Measurements from ENCODE around the gene NELL2. TPM values are rescaled to one million over a fixed set of nuclear protein-coding genes. Genes with fewer than 3 reads are reported as not detected.

The NELL2 gene
- polyA plus RNA-seq, 3 donors: 0.09 to 0.98 (median 0.39) TPM

DNA sequence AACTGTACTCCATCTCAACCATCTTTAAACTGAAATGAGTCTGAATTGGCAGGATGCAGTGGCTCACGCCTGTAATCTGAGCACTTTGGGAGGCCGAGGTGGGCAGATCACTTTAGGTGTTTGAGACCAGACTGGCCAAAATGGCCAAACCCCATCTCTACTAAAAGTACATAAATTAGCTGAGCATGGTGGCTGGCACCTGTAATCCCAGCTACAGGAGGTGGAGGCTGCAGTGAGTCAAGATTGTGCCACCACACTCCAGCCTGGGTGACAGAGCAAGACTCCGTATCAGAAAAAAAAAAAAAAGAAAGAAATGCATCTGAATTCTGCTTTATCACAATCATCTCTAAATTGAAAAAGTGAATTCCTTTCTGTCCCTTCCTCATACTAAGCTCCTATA, 110.3 kb downstream of the NELL2 start:
- H4K20me1 ChIP-seq (ENCODE audit: insufficient read depth, low read length): no peaks in the 10 kb centered on the region
- intact Hi-C loops (cut with micrococcal nuclease): no loop called here
- no peak overlapping the region for H2AFZ ChIP-seq (ENCODE audit: insufficient read depth, low read depth, low read length, poor library complexity, severe bottlenecking)
- H3K27me3 Mint-ChIP-seq (ENCODE audit: low read depth in 3 of 3): no peaks in the 10 kb centered on the region
- no peak overlapping the region for H3K9ac ChIP-seq (ENCODE audit: insufficient read depth, low read length, poor library complexity, severe bottlenecking)
- no peak overlapping the region for H3K4me3 Mint-ChIP-seq
- no peaks in the 10 kb centered on the region for H3K36me3 ChIP-seq (replicated peaks in 1 of 2; ENCODE audit: control insufficient read depth in 1 of 2, insufficient read depth in 2 of 2, low read length in 2 of 2)
- H3K27ac ChIP-seq (ENCODE audit: low read depth in 1 of 2, low read length in 2 of 2): no peak overlapping the region
- H3K27ac Mint-ChIP-seq: no peak overlapping the region
- no peaks in the 10 kb centered on the region for H3K4me1 Mint-ChIP-seq
- no peaks in the 10 kb centered on the region for H3K79me2 ChIP-seq (ENCODE audit: insufficient read depth, low read length)
- no peaks in the 10 kb centered on the region for H3K36me3 Mint-ChIP-seq
- H3K9me3 ChIP-seq (replicated peaks in 1 of 2; ENCODE audit: control insufficient read depth in 1 of 2, insufficient read depth in 1 of 2, low read length in 2 of 2): no peaks in the 10 kb centered on the region
- TF ChIP-seq, protein P1, sequence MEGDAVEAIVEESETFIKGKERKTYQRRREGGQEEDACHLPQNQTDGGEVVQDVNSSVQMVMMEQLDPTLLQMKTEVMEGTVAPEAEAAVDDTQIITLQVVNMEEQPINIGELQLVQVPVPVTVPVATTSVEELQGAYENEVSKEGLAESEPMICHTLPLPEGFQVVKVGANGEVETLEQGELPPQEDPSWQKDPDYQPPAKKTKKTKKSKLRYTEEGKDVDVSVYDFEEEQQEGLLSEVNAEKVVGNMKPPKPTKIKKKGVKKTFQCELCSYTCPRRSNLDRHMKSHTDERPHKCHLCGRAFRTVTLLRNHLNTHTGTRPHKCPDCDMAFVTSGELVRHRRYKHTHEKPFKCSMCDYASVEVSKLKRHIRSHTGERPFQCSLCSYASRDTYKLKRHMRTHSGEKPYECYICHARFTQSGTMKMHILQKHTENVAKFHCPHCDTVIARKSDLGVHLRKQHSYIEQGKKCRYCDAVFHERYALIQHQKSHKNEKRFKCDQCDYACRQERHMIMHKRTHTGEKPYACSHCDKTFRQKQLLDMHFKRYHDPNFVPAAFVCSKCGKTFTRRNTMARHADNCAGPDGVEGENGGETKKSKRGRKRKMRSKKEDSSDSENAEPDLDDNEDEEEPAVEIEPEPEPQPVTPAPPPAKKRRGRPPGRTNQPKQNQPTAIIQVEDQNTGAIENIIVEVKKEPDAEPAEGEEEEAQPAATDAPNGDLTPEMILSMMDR (IDR thresholded peaks at IDR 0.05): no peak
- H3K4me1 ChIP-seq (ENCODE audit: control insufficient read depth in 1 of 2, insufficient read depth in 2 of 2, low read length in 2 of 2): no peaks in the 10 kb centered on the region
- DNase-seq: no peak
- WGBS (ENCODE audit: insufficient coverage): no CpG with 5 or more reads among the region's 3 CpGs
- no peaks in the 10 kb centered on the region for H3K27me3 ChIP-seq (ENCODE audit: control insufficient read depth in 2 of 2, insufficient read depth in 2 of 2, low read length in 2 of 2)
- peaks cover 0 to 2% (median 0%) of the 10 kb centered on the region in 7 donors for H3K9me3 Mint-ChIP-seq
- H3K4me2 ChIP-seq (replicated peaks; ENCODE audit: extremely low read depth, low read length, poor library complexity, severe bottlenecking): no peak overlapping the region
- H3K4me3 ChIP-seq (replicated peaks in 1 of 3; ENCODE audit: low read depth in 2 of 3, low read length in 3 of 3): no peak overlapping the region

DNA sequence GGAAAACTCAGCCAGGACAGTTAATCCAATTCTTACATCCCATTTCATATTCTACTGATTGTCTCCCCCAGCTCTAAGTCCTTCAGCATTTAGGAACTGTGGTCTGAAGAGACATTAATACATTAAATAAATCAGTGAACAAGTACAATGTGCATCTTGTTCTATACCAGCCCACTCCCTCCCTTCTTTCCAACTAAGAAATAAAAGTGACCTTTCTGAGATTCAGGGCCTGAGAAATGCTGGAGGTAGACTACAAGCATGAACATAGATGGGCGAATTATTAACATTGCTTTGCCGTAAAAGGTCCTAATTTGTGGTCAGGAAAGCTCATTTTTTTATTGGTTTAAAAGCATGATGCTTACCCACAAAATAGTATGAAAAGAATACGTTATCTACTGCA, 113.1 kb downstream of the NELL2 start:
- intact Hi-C loops (cut with micrococcal nuclease): no loop called here
- no peaks in the 10 kb centered on the region for H3K27me3 Mint-ChIP-seq (ENCODE audit: low read depth in 3 of 3)
- no peak overlapping the region for H3K4me3 Mint-ChIP-seq
- no peak for DNase-seq
- no peaks in the 10 kb centered on the region for H3K4me1 Mint-ChIP-seq
- no peak overlapping the region for H3K27ac ChIP-seq (ENCODE audit: low read depth in 1 of 2, low read length in 2 of 2)
- H3K9ac ChIP-seq (ENCODE audit: insufficient read depth, low read length, poor library complexity, severe bottlenecking): no peak overlapping the region
- H3K27me3 ChIP-seq (ENCODE audit: control insufficient read depth in 2 of 2, insufficient read depth in 2 of 2, low read length in 2 of 2): no peaks in the 10 kb centered on the region
- H3K9me3 ChIP-seq (replicated peaks in 1 of 2; ENCODE audit: control insufficient read depth in 1 of 2, insufficient read depth in 1 of 2, low read length in 2 of 2): no peaks in the 10 kb centered on the region
- 92% methylated on average over 2 of the region's 3 CpGs for WGBS (ENCODE audit: insufficient coverage)
- H3K4me1 ChIP-seq (ENCODE audit: control insufficient read depth in 1 of 2, insufficient read depth in 2 of 2, low read length in 2 of 2): no peaks in the 10 kb centered on the region
- no peak overlapping the region for H3K27ac Mint-ChIP-seq
- H3K36me3 Mint-ChIP-seq: no peaks in the 10 kb centered on the region
- no peak overlapping the region for H2AFZ ChIP-seq (ENCODE audit: insufficient read depth, low read depth, low read length, poor library complexity, severe bottlenecking)
- no peak overlapping the region for H3K4me2 ChIP-seq (replicated peaks; ENCODE audit: extremely low read depth, low read length, poor library complexity, severe bottlenecking)
- H3K36me3 ChIP-seq (replicated peaks in 1 of 2; ENCODE audit: control insufficient read depth in 1 of 2, insufficient read depth in 2 of 2, low read length in 2 of 2): no peaks in the 10 kb centered on the region
- peaks cover 0 to 2% (median 0%) of the 10 kb centered on the region in 7 donors for H3K9me3 Mint-ChIP-seq
- TF ChIP-seq, protein P1 (IDR thresholded peaks at IDR 0.05): no peak
- no peak overlapping the region for H3K4me3 ChIP-seq (replicated peaks in 1 of 3; ENCODE audit: low read depth in 2 of 3, low read length in 3 of 3)
- no peaks in the 10 kb centered on the region for H4K20me1 ChIP-seq (ENCODE audit: insufficient read depth, low read length)
- no peaks in the 10 kb centered on the region for H3K79me2 ChIP-seq (ENCODE audit: insufficient read depth, low read length)

Data from CD14-positive monocyte (primary cell).